HG02840 (cell line): ENCODE measurements around the gene KLHL3.

ENCODE experiments used
- ATAC-seq: cut with Tn5 transposase; IDR thresholded peaks from one replicate; pipeline ENCODE4 v1.9.1; 2021; ENCODE audit warnings: mild to moderate bottlenecking, moderate library complexity, moderate number of reproducible peaks; ENCODE audit not compliant: unreplicated experiment, low FRiP score

KLHL3 gene

GRCh38 chr5:137616046-137616445 is 119.8 kb downstream of the KLHL3 start:
- ATAC-seq, result no peak

DNA sequence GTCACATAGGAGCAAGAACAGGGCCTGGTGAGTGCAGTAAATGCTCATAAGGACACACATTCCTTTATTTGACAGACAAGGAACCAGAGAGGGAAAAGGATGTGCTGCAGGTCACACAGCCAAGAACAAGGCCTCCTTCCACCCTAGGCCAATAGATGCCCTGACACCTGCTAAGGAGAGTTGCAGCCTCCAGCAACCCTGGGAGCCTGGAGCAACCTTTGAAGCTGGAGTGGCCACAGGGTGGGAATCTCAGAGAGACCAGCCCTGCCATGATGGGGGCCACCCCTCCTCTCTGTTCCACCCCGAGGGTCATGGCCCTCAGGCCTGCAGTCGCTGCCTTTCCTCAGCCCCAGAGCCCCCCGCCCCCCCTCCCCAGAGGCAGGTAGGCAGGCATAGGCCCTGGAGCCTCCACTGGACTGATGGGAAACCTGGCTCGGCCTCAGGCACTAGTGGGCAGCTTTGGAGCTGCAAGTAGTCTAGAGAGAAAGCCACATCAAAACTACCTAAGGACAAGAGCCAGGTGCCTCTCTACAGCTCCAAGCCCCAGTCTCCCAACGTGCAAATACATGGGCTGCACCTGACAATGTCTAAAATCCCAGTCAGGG is 120.6 kb downstream of the KLHL3 start:
- no peak for ATAC-seq

GRCh38 chr5:137613554-137614265 is 122.2 kb downstream of the KLHL3 start:
- no peak for ATAC-seq

- no peak for ATAC-seq
These were observed 123.3 kb downstream of the KLHL3 start for GRCh38 chr5:137612576-137612975.

- ATAC-seq, result no peak
These were observed 124.0 kb downstream of the KLHL3 start for GRCh38 chr5:137611794-137612435.

DNA sequence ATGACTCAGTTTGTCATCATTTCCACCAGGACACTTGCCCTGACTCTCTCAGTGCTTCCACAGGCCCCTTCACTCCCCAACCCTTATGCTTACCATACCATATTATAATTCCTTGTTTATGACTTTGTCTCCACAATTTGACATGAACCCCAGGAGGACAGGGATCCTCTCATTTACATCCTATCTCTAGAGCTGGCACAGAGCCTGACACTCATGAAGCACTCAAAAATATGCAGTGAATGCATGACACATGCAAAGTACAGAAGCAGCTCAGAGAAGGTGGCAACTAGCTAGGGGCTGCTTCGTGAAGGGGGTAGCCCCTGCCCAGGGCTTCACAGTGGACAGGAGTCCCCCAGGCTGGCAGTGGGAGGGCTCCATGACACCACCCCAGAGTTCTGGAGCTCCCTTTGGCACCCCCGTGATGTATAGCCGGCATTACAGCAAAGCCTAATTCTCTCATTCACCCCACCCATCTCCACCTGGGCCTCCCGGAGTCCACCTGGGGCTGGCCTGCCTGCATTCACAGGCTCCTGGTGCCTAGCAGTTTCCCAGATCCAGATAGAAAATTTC is 124.8 kb downstream of the KLHL3 start:
- ATAC-seq, result no peak

GRCh38 chr5:137610598-137610997 is 125.3 kb downstream of the KLHL3 start:
- ATAC-seq, result no peak

GRCh38 chr5:137609127-137609526 is 126.8 kb downstream of the KLHL3 start:
- ATAC-seq, result no peak

DNA sequence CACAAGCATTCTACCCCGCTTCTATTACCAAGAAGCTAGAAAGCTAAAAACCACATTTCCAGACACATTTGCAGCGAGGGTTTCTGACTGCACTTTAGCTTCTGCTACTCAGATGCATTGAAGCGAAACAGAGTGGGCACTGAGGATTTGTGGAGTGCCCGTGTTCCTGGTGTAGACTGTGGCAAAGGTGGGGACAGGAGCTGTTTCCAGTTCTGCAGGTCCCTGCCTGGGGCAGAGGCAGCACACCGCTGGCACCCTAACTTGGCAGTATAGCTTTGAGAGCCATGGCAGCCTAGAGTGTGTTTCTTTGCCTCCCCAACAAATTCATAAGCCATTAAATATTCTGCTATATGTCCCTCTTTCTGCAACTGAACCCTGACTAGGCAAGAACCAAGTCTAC is 128.1 kb downstream of the KLHL3 start:
- no peak for ATAC-seq

DNA sequence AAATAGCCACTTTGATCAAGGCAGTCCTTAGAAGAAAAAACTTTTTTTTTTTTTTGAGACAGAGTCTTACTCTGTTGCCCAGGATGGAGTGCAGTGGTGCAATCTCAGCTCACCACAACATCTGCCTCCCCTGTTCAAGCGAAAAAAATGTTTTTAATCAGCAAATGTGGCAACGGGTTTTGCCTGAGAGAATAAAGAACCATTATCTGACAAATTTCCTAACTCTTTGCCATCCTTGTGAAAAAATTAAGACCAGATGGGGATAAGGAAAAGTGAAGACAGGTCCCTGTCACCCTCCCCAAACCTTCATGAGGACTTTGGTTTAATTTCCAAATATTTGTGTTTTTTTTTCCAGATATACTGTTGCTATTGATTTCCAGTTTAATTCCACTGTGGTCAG is 129.5 kb downstream of the KLHL3 start:
- no peak for ATAC-seq

DNA sequence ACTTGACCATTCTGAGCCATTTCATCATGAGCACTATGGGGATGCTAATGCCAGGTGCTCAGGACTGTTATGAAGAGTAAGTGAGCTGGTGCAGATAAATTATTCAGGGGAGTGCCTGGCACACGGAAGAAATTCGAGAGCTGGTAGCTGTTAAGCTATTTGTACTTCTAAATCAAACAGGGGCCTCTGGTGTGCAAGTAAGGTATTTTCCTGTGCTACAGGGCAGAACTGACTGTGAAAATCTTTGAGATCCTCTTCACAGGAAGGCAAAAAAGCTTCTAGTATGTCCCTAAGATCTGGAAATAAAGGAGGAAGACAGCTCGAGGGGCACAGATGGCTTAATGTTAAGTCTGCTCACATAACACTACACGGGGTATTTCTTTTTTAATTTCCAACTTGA is 130.5 kb downstream of the KLHL3 start:
- ATAC-seq, result no peak

DNA sequence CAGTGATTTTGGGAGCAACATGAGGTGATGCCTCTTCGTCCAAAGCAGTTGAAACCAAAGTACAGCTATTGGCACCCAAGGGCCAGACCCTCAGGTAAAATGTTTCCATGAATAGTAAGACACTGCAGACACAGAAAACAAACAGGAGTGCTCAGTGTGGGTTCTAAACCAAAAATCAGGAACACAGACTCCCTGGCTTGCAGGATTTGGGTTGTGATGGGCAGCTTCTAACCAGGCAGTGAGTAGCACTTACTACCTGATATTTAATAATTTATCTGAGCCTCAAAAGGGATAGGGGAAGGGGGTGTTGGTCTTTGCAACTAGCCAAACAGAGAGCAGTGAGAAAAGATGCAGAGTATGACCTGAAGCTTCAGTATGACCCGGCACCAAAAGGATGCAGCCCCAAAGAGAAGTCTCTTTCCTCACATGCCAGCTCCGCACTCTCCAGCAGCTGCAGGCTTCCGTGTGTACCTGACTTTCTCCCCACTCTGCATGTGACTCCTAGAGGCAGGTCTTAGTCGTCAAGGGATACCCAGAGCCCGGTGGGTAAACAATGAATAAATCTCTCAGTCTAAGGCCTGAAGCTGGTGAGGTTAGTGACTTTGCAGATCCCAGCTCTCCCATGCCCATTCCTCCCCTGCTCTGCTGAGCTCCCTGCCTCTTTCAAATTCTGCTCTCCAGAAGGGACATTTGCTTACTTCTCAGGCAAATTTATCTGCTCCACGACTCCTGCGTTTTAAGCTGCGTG is 131.4 kb downstream of the KLHL3 start:
- ATAC-seq, result no peak

DNA sequence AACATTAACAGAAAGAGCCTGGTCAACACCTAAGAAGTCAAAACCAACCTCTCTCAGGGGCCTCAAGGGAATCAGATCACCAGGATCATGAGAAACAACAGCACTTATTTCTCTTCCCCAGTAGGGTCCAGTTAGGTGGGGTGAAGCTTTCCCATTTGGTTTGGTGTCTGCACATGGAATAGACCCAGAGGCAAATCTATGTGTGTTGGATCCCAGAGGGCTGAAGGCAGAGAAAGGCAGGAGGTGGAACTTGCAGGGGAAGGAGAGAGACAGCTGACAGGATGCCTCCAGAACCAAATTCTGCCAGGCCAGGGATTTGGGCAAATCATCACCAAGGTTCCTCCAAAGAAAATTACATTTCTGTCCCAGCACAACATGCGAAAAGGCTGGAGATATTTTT is 132.0 kb downstream of the KLHL3 start:
- no peak for ATAC-seq

- no peak for ATAC-seq
These were observed 132.5 kb downstream of the KLHL3 start for GRCh38 chr5:137603356-137603755.

DNA sequence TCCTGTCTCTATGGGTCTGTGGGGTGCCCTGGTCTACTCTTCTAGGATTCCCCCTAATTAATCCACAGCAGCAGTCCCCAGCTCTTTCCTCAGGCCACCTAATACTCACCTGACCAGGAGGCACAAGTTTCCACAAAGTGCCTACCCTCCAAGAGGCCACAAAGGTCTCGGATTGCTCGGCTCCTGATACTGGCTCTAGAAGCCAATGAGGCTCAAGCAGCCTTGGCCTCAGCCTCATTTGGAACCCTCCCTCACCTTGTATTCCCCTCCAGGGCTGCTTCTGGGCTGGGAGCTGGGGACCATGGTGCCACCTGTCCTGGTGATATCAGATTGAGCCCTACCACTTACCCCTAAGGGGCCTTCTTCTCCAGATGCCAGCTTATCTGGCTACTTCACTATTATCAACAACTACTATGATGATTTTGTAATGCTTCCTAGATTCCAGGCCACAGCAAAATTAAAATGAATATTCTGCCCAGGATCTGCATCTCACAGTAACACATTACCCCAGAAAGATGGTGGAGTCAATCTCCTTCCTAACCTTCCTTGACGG is 133.1 kb downstream of the KLHL3 start:
- ATAC-seq, result no peak

DNA sequence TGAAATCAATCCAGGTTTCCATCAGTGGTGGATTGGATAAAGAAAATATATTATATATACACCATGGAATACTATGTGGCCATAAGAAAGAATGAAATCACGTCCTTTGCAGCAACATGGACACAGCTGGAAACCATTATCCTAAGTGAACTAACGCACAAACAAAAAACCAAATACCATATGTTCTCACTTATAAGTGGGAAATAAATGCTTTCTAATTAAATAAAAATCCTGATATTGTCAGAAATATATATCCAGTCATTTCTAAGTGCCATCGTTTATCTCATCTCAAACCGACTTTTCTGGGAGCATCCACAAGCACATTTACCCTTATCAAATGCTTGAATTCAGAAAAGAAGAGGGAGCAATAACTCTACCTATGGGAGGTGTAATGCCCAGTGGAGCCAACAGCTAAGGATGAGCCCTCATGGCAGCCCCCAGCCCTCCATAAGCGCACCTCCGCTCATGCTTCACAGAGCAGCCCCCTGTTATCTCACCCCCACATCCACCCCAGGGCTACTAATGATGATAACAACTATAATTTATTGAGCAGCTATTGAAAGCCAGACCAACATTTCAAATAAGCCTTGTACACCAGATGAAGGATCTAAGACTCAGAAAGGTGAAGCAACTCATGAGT is 135.0 kb downstream of the KLHL3 start:
- no peak for ATAC-seq

- ATAC-seq, result no peak
These were observed 136.4 kb downstream of the KLHL3 start for GRCh38 chr5:137599457-137599856.

DNA sequence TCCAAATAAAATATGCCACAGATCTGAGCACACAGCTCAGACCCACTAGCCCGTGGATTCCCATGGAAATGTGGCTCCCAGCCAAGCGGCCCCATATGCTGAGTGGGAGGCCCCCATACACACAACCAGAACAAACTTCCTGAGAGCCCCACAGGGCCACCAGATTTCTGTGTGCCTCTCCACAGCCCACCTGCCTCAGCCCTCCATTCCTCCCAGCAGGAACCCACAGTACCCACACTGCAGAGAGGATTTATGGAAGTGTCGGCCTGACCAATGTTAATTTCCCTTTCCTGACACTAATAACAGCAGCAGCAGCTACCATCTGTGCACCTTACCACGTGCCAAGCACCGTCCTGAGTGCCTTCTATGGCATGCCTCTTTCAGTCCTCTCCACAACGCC is 137.5 kb downstream of the KLHL3 start:
- no peak for ATAC-seq

DNA sequence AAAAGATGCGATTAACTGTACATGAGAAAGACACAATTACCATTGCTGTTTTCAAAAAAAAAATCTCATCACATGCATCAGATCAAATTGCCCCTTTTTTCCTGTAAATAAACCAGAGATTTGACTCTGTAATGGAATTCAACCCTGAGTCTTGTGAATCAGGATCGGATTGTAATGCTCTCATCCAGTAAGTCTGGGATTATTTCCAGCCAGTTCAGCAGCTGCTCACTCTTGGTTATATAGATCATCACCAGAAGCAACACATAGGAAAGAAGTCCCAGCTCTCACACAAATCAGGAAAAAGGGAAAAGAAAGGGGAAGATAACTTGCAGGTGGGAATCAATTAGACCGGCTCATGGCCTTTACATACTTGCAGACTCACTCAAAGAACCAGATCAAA is 138.9 kb downstream of the KLHL3 start:
- ATAC-seq, result no peak

DNA sequence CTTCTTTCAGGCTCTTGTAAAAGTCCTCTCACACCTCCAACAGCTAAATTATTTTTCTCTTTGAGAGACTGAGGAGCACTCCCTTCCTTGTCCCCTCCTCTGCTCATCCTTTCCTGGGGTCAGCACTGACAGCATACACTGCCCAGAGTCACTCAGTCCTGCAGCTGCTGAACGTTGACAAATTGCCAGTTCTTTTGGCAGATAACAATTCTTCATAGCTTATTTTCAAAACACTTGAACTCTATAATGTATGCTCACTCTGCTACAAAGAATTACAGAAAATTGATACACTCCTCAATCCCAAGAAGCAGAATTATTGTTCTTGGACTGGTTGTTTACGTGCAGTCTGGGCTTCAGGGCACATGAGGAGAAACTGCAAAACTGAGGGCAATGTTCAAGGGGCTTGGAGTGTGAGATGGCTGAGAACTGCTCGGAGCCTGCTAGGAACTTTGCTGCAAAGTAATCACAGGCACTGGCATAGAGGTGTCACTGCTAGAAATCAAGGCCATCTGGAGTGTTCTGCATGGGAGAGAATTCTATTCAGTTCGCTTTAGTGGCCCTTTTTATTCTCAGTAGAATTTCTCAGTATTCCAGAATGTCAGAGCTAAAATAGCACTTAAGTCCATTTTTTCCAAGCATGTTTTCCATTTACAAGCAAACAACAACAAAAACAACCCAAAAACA is 140.4 kb downstream of the KLHL3 start:
- no peak for ATAC-seq
